ENCODE results near the gene GCNA. TPM values are rescaled to one million over a fixed set of nuclear protein-coding genes. Genes with fewer than 3 reads are reported as not detected.
A peak's percentile ranks its signal among the peaks of the same experiment; 100 is the strongest.

GCNA gene
- total RNA-seq, 1 donor, result 2.6 TPM

- no peak for TF ChIP-seq CTCF (IDR thresholded peaks at IDR 0.05; ENCODE audit: insufficient read depth, low read depth, low read length)
- DNase-seq (ENCODE audit: low read depth), result no peak
- H3K4me3 ChIP-seq (ENCODE audit: low read depth, low read length), result no peak overlapping the region
Observed at GRCh38 chrX:71625471-71625870, 47.2 kb downstream of the GCNA start.

- no peak for DNase-seq (ENCODE audit: low read depth)
- no peak overlapping the region for H3K4me3 ChIP-seq (ENCODE audit: low read depth, low read length)
- no peak for TF ChIP-seq CTCF (IDR thresholded peaks at IDR 0.05; ENCODE audit: insufficient read depth, low read depth, low read length)
Observed at GRCh38 chrX:71626576-71626975, 48.3 kb downstream of the GCNA start.

GRCh38 chrX:71627588-71628404 lies 49.6 kb downstream of the GCNA start:
- no peak for TF ChIP-seq CTCF (IDR thresholded peaks at IDR 0.05; ENCODE audit: insufficient read depth, low read depth, low read length)
- no peak overlapping the region for H3K4me3 ChIP-seq (ENCODE audit: low read depth, low read length)
- DNase-seq (ENCODE audit: low read depth), result no peak

GRCh38 chrX:71629467-71629866 lies 51.2 kb downstream of the GCNA start:
- no peak overlapping the region for H3K4me3 ChIP-seq (ENCODE audit: low read depth, low read length)
- no peak for DNase-seq (ENCODE audit: low read depth)
- no peak for TF ChIP-seq CTCF (IDR thresholded peaks at IDR 0.05; ENCODE audit: insufficient read depth, low read depth, low read length)

- H3K4me3 ChIP-seq (ENCODE audit: low read depth, low read length), result no peak overlapping the region
- DNase-seq (ENCODE audit: low read depth), result peak; percentile 21
- TF ChIP-seq CTCF (IDR thresholded peaks at IDR 0.05; ENCODE audit: insufficient read depth, low read depth, low read length), result no peak
Observed at GRCh38 chrX:71632923-71633657, 54.9 kb downstream of the GCNA start.

GRCh38 chrX:71634366-71634765 lies 56.1 kb downstream of the GCNA start:
- TF ChIP-seq CTCF (IDR thresholded peaks at IDR 0.05; ENCODE audit: insufficient read depth, low read depth, low read length), result no peak
- no peak for DNase-seq (ENCODE audit: low read depth)
- no peak overlapping the region for H3K4me3 ChIP-seq (ENCODE audit: low read depth, low read length)

Data from fibroblast of villous mesenchyme (primary cell).